IMR-90 (cell line): Measurements from ENCODE around the gene SLC39A3. TPM values are rescaled to one million over a fixed set of nuclear protein-coding genes. Genes with fewer than 3 reads are reported as not detected.

Experiments used
- ATAC-seq: fragments of 200-7000 bp; cut with Tn5 transposase; 2 replicates; pipeline ENCODE4 v1.9.1; 2020; ENCODE audit warnings: low read depth, mild to moderate bottlenecking, moderate library complexity
- BruUV-seq: library from RNA; stranded (reverse); fragments of 400-500 nt; replicated peaks from 2 replicates; lab custom pipeline; 2021; lab: Mats Ljungman, UMichigan
- CTCF ChIA-PET: fragments of 300-600 bp; formaldehyde crosslinking; extraction: SDS; loops from one replicate; lab custom pipeline; 2021; ENCODE audit warnings: antibody characterized with exemption; lab: Yijun Ruan, JAX
- POLR2A ChIA-PET: fragments of 300-600 bp; sonication (Branson Sonifier 250); formaldehyde crosslinking; loops from one replicate; lab custom pipeline; 2022; ENCODE audit warnings: antibody characterized with exemption; ENCODE audit not compliant: unreplicated experiment; lab: Charles Lee
- DNase-seq: peaks from one replicate; pipeline ENCODE4 v3.0.0; 2013
- H2AFZ ChIP-seq: replicated peaks from 2 replicates; pipeline ENCODE3; 2013; ENCODE audit warnings: low read length, mild to moderate bottlenecking; ENCODE audit not compliant: poor library complexity
- H2AK5ac ChIP-seq: 2 replicates; pipeline ENCODE4 v1.6.1; 2013; ENCODE audit warnings: low read depth, low read length, inconsistent platforms
- H2AK9ac ChIP-seq: replicated peaks from 2 replicates; pipeline ENCODE3; 2013; ENCODE audit warnings: mild to moderate bottlenecking, low read depth, low read length, moderate library complexity; ENCODE audit not compliant: poor library complexity
- H2BK120ac ChIP-seq: 2 replicates; pipeline ENCODE4 v1.6.1; 2013; ENCODE audit warnings: low read depth, low read length, inconsistent platforms
- H2BK15ac ChIP-seq: 3 replicates; pipeline ENCODE4 v1.6.1; 2013; ENCODE audit warnings: low read depth, low read length, inconsistent platforms
- H2BK20ac ChIP-seq: 2 replicates; pipeline ENCODE4 v1.6.1; 2013; ENCODE audit warnings: low read depth, mild to moderate bottlenecking, inconsistent platforms, low read length, moderate library complexity
- H2BK5ac ChIP-seq: 2 replicates; pipeline ENCODE4 v1.6.1; 2013; ENCODE audit warnings: mild to moderate bottlenecking, low read depth, low read length, inconsistent platforms; ENCODE audit not compliant: poor library complexity, severe bottlenecking
- H3K14ac ChIP-seq: replicated peaks from 2 replicates; pipeline ENCODE4 v1.6.1; 2013; ENCODE audit warnings: low read depth, low read length, inconsistent platforms
- H3K18ac ChIP-seq: 2 replicates; pipeline ENCODE4 v1.6.1; 2013; ENCODE audit warnings: low read depth, low read length, control low read depth
- H3K23ac ChIP-seq: 2 replicates; pipeline ENCODE4 v1.6.1; 2013; ENCODE audit warnings: low read depth, low read length, inconsistent platforms
- H3K27ac ChIP-seq: 2 replicates; pipeline ENCODE4 v1.5.1; 2013; ENCODE audit warnings: mild to moderate bottlenecking, control low read depth, low read length; ENCODE audit not compliant: insufficient read depth
- H3K27me3 ChIP-seq: 2 replicates; pipeline ENCODE4 v1.6.1; 2013; ENCODE audit warnings: low read length; ENCODE audit not compliant: control insufficient read depth, insufficient read depth
- H3K36me3 ChIP-seq: 2 replicates; pipeline ENCODE4 v1.6.1; 2013; ENCODE audit warnings: low read length, mixed read lengths; ENCODE audit not compliant: control insufficient read depth, insufficient read depth
- H3K4ac ChIP-seq: 2 replicates; pipeline ENCODE4 v1.6.1; 2013; ENCODE audit warnings: low read depth, low read length, inconsistent platforms
- H3K4me1 ChIP-seq: 2 replicates; pipeline ENCODE4 v1.6.1; 2013; ENCODE audit warnings: low read length, mixed read lengths; ENCODE audit not compliant: control insufficient read depth, insufficient read depth
- H3K4me2 ChIP-seq: 2 replicates; pipeline ENCODE4 v1.6.1; 2013; ENCODE audit warnings: low read depth, mild to moderate bottlenecking, control low read depth, low read length, moderate library complexity
- H3K4me3 ChIP-seq: 2 replicates; pipeline ENCODE4 v1.5.1; 2013; ENCODE audit warnings: low read depth, mild to moderate bottlenecking, control low read depth, low read length, moderate library complexity; ENCODE audit not compliant: insufficient read depth
- H3K56ac ChIP-seq: 2 replicates; pipeline ENCODE4 v1.6.1; 2013; ENCODE audit warnings: low read length, inconsistent platforms; ENCODE audit not compliant: insufficient read depth; ENCODE audit errors: extremely low read depth
- H3K79me1 ChIP-seq, 2 experiments: 2 replicates each; pipeline ENCODE4 v1.6.1; 2013; ENCODE audit warnings: low read length in 2 of 2, inconsistent platforms in 1 of 2, low read depth in 1 of 2
- H3K9ac ChIP-seq: 2 replicates; pipeline ENCODE4 v1.6.1; 2013; ENCODE audit warnings: low read depth, low read length, control low read depth
- H3K9me1 ChIP-seq: 2 replicates; pipeline ENCODE4 v1.6.1; 2013; ENCODE audit warnings: low read length, inconsistent platforms; ENCODE audit not compliant: insufficient read depth
- H3K9me3 ChIP-seq: 2 replicates; pipeline ENCODE4 v1.6.1; 2013; ENCODE audit warnings: low read length; ENCODE audit not compliant: control insufficient read depth, insufficient read depth
- H4K20me1 ChIP-seq: 2 replicates; pipeline ENCODE4 v1.6.1; 2013; ENCODE audit warnings: low read length, inconsistent platforms; ENCODE audit not compliant: insufficient read depth
- H4K5ac ChIP-seq: 2 replicates; pipeline ENCODE4 v1.6.1; 2013; ENCODE audit warnings: mild to moderate bottlenecking, low read depth, low read length, control low read depth
- H4K8ac ChIP-seq, 2 experiments: 2 replicates each; pipeline ENCODE4 v1.6.1; 2013; ENCODE audit warnings: low read depth in 2 of 2, low read length in 2 of 2, control low read depth in 1 of 2, inconsistent platforms in 1 of 2
- H4K91ac ChIP-seq: 2 replicates; pipeline ENCODE4 v1.6.1; 2013; ENCODE audit warnings: low read depth, low read length, inconsistent platforms; ENCODE audit not compliant: insufficient read depth
- MAZ ChIP-seq: IDR thresholded peaks from 2 replicates; pipeline ENCODE4 v1.6.1; 2012; ENCODE audit warnings: low read depth, mild to moderate bottlenecking, low read length, improper control_type of control experiment, moderate library complexity, borderline replicate concordance
- MXI1 ChIP-seq: IDR thresholded peaks from 2 replicates; pipeline ENCODE4 v1.6.1; 2012; ENCODE audit warnings: low read depth, mild to moderate bottlenecking, low read length, moderate library complexity, borderline replicate concordance
- RCOR1 ChIP-seq: IDR thresholded peaks from 2 replicates; pipeline ENCODE4 v1.6.1; 2012; ENCODE audit warnings: mild to moderate bottlenecking, low read length, improper control_type of control experiment; ENCODE audit not compliant: insufficient replicate concordance
- WGBS, 2 experiments: methylation state at CpG; one replicate each; pipeline versions ENCODE4 v1.1.5 to v1.1.7; 2013; ENCODE audit warnings: missing lambda C conversion rate in 2 of 2; ENCODE audit not compliant: insufficient read length in 1 of 2; ENCODE audit errors: extremely low coverage in 2 of 2; 5-methylcytosine and 5-hydroxymethylcytosine counted together
- dilution Hi-C: fragments of 300-500 bp; cut with HindIII; formaldehyde crosslinking; loops from one replicate; pipeline ENCODE4 v1.14.3; 2018; ENCODE audit warnings: low sequenced_read_pairs; ENCODE audit not compliant: unreplicated experiment
- in situ Hi-C: fragments of 300-500 bp; cut with MboI; formaldehyde crosslinking; loops from 3 replicates; pipeline ENCODE4 v1.14.3; 2019; ENCODE audit warnings: low sequenced_read_pairs, inconsistent platforms, mixed read lengths
- intact Hi-C: fragments of 100-400 bp; cut with micrococcal nuclease; formaldehyde crosslinking; loops from 2 replicates; pipeline ENCODE4 v1.10.0; 2022
- polyA plus RNA-seq, 3 experiments: library from polyadenylated mRNA; depleted of rRNA; stranded (reverse); fragments of >200 nt; gene quantifications; 2 replicates each; pipeline ENCODE4 v1.2.3, GENCODE V29; 2012; ENCODE audit warnings: low replicate concordance in 1 of 3
- total RNA-seq: library from RNA; depleted of rRNA; stranded (reverse); fragments of >200 nt; gene quantifications from 2 replicates; pipeline ENCODE4 v1.2.3, GENCODE V29; 2012
- TF ChIP-seq, protein P1 (sequence below): fragments of 150-350 bp; IDR thresholded peaks from 2 replicates; pipeline ENCODE4 v1.6.1; 2017; ENCODE audit warnings: mild to moderate bottlenecking, antibody characterized with exemption, low read length, low read depth

The SLC39A3 gene
- total and polyA plus RNA-seq, 2 of the 4 experiments (the other 2 are of a cell fraction) = 12.4 to 38.2 TPM

GRCh38 chr19:2721570-2722540, 18.0 kb downstream of the SLC39A3 start:
- Histone ChIP-seq H4K5ac (no peak overlapping the region), H4K8ac (0 out of 4 replicates have a peak overlapping the region, but pooled peaks of 1 of the 2 experiments have one; percentile 16), H2BK15ac (peak overlapping the region; percentile 55; the same call in 1 of the 3 replicates), H2AK5ac (peak overlapping the region; percentile 68; the same call in 1 of the 2 replicates), H3K4me2 (peak overlapping the region; percentile 71), H3K14ac (0 out of 2 replicates have a peak overlapping the region, but pooled peaks have one; percentile 41), H3K79me1 (peaks cover 0 to 10% of the 10 kb centered on the region in 2 experiments; a peak in 1 of 4 replicates), H3K9ac (no peak overlapping the region), H3K27ac (no peak overlapping the region), H3K18ac (no peak overlapping the region), H3K9me1 (peaks cover 7% of the 10 kb centered on the region; the same call in 1 of the 2 replicates), H3K4me1 (peaks cover 17% of the 10 kb centered on the region), H2AFZ (peak overlapping the region; percentile 92), H2AK9ac (peak overlapping the region; percentile 91), H3K36me3 (peaks cover 4% of the 10 kb centered on the region; the same call in 1 of the 2 replicates), H3K23ac (no peak overlapping the region), H2BK5ac (no peak overlapping the region), H3K4me3 (peak overlapping the region; percentile 47), H2BK120ac (no peak overlapping the region), H4K91ac (no peak overlapping the region), H2BK20ac (peak overlapping the region; percentile 35; the same call in 1 of the 2 replicates), H3K9me3 (no peaks in the 10 kb centered on the region), H3K27me3 (peaks cover 6% of the 10 kb centered on the region; the same call in 1 of the 2 replicates), H3K4ac (peak overlapping the region; percentile 56), H3K56ac (no peak overlapping the region), H4K20me1 (no peaks in the 10 kb centered on the region; the same call in 1 of the 2 replicates)
- no peak for TF ChIP-seq RCOR1
- TF ChIP-seq, protein P1, sequence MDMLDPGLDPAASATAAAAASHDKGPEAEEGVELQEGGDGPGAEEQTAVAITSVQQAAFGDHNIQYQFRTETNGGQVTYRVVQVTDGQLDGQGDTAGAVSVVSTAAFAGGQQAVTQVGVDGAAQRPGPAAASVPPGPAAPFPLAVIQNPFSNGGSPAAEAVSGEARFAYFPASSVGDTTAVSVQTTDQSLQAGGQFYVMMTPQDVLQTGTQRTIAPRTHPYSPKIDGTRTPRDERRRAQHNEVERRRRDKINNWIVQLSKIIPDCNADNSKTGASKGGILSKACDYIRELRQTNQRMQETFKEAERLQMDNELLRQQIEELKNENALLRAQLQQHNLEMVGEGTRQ = no peak
- peak; percentile 28; the same call in 1 of the 2 replicates for TF ChIP-seq MAZ
- no peak for TF ChIP-seq MXI1
- ChIA-PET POLR2A (no interaction called here), CTCF (no interaction called here)
- in situ Hi-C loops (no loop called here), intact Hi-C loops (no loop called here), dilution Hi-C loops (no loop called here)
- 64% methylated on average over 8 of the region's 39 CpGs; no CpG with 5 or more reads in 1 of the 2 experiments for WGBS, 2 experiments
- BruUV-seq = no TSS peak
- DNase-seq (no peak), ATAC-seq (no peak)
